ENCODE results near the gene NDRG3.
"Not testable (repeated sequence)": the region's sequence is repeated elsewhere in the genome, so short reads cannot be mapped to it uniquely, and the experiment has no call there.

The NDRG3 gene

DNA sequence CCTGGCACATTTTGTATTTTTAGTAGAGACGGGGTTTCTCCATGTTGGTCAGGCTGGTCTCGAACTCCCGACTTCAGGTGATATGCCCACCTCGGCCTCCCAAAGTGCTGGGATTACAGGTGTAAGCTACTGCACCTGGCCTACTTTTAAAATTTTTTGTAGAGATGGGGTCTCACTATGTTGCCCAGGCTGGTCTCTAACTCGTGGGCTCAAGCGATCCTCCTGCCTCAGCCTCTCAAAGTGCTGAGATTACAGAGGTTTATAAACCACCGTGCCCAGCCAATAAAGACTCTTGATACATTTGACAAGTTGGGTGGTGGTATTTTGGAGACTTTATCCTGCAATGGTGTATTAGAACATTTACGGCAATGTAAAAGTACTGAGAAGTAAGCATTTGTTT is 70.3 kb downstream of the NDRG3 start:
- not testable (repeated sequence) for H3K4ac ChIP-seq (ENCODE audit: low read length); H3K4me2 ChIP-seq (ENCODE audit: insufficient read depth, low read length, poor library complexity, severe bottlenecking); H3K4me3 ChIP-seq (ENCODE audit: low read length in 2 of 2); H3K9me3 ChIP-seq (replicated peaks in 1 of 2; ENCODE audit: control insufficient read depth in 2 of 2, insufficient read depth in 1 of 2, low read depth in 1 of 2, low read length in 2 of 2); H3K18ac ChIP-seq (ENCODE audit: low read length); DNase-seq (ENCODE audit: low spot score); H2BK12ac ChIP-seq (ENCODE audit: low read length); H3K4me1 ChIP-seq (ENCODE audit: control insufficient read depth in 2 of 2, insufficient read depth in 1 of 2, low read depth in 1 of 2, low read length in 2 of 2); H3K14ac ChIP-seq (ENCODE audit: low read length); H3K23ac ChIP-seq (ENCODE audit: low read depth, low read length, poor library complexity); H4K91ac ChIP-seq (ENCODE audit: low read depth, low read length, poor library complexity); H3K27ac ChIP-seq (replicated peaks; ENCODE audit: low read length); H2BK15ac ChIP-seq (ENCODE audit: low read length); H2BK120ac ChIP-seq (ENCODE audit: low read depth, low read length); H2AFZ ChIP-seq (ENCODE audit: low read length); H3K9ac ChIP-seq (ENCODE audit: low read depth, low read length, poor library complexity); H2BK5ac ChIP-seq (ENCODE audit: low read length); H3K79me1 ChIP-seq (ENCODE audit: low read depth, low read length); H4K8ac ChIP-seq (ENCODE audit: low read depth, low read length); H2AK5ac ChIP-seq (ENCODE audit: low read depth, low read length); H3K27me3 ChIP-seq (ENCODE audit: control insufficient read depth in 3 of 3, insufficient read depth in 3 of 3, low read depth in 1 of 3, low read length in 3 of 3)
- peaks cover 0 to 12% of the 10 kb centered on the region in 2 donors for H3K36me3 ChIP-seq (replicated peaks in 1 of 2; ENCODE audit: control insufficient read depth in 2 of 2, insufficient read depth in 2 of 2, low read length in 2 of 2)
- no CpG with 5 or more reads among the region's 8 CpGs for WGBS, 2 donors (ENCODE audit: extremely low coverage in 2 of 2, insufficient read length in 2 of 2, insufficient replicate concordance in 1 of 2)

- Histone ChIP-seq H3K36me3 (replicated peaks in 1 of 2; ENCODE audit: control insufficient read depth in 2 of 2, insufficient read depth in 2 of 2, low read length in 2 of 2) (peaks cover 0 to 6% of the 10 kb centered on the region in 2 donors), H4K8ac (ENCODE audit: low read depth, low read length) (no peak overlapping the region), H3K9me3 (replicated peaks in 1 of 2; ENCODE audit: control insufficient read depth in 2 of 2, insufficient read depth in 1 of 2, low read depth in 1 of 2, low read length in 2 of 2) (no peaks in the 10 kb centered on the region), H3K18ac (ENCODE audit: low read length) (no peak overlapping the region), H2AFZ (ENCODE audit: low read length) (no peak overlapping the region), H3K27me3 (ENCODE audit: control insufficient read depth in 3 of 3, insufficient read depth in 3 of 3, low read depth in 1 of 3, low read length in 3 of 3) (no peaks in the 10 kb centered on the region), H3K4ac (ENCODE audit: low read length) (no peak overlapping the region), H3K4me1 (ENCODE audit: control insufficient read depth in 2 of 2, insufficient read depth in 1 of 2, low read depth in 1 of 2, low read length in 2 of 2) (peaks cover 0 to 2% of the 10 kb centered on the region in 2 donors), H2BK15ac (ENCODE audit: low read length) (no peak overlapping the region), H2BK5ac (ENCODE audit: low read length) (no peak overlapping the region), H4K91ac (ENCODE audit: low read depth, low read length, poor library complexity) (no peak overlapping the region), H2BK12ac (ENCODE audit: low read length) (no peak overlapping the region), H2AK5ac (ENCODE audit: low read depth, low read length) (no peak overlapping the region), H2BK120ac (ENCODE audit: low read depth, low read length) (no peak overlapping the region), H3K27ac (replicated peaks; ENCODE audit: low read length) (no peak overlapping the region), H3K9ac (ENCODE audit: low read depth, low read length, poor library complexity) (no peak overlapping the region), H3K4me3 (ENCODE audit: low read length in 2 of 2) (no peak overlapping the region), H3K79me1 (ENCODE audit: low read depth, low read length) (no peaks in the 10 kb centered on the region), H3K14ac (ENCODE audit: low read length) (no peak overlapping the region), H3K23ac (ENCODE audit: low read depth, low read length, poor library complexity) (no peak overlapping the region), H3K4me2 (ENCODE audit: insufficient read depth, low read length, poor library complexity, severe bottlenecking) (no peak overlapping the region)
- DNase-seq (ENCODE audit: low spot score), result no peak
- no CpG with 5 or more reads among the region's 4 CpGs for WGBS, 2 donors (ENCODE audit: extremely low coverage in 2 of 2, insufficient read length in 2 of 2, insufficient replicate concordance in 1 of 2)
Observed at GRCh38 chr20:36672991-36673390, 72.9 kb downstream of the NDRG3 start.

DNA sequence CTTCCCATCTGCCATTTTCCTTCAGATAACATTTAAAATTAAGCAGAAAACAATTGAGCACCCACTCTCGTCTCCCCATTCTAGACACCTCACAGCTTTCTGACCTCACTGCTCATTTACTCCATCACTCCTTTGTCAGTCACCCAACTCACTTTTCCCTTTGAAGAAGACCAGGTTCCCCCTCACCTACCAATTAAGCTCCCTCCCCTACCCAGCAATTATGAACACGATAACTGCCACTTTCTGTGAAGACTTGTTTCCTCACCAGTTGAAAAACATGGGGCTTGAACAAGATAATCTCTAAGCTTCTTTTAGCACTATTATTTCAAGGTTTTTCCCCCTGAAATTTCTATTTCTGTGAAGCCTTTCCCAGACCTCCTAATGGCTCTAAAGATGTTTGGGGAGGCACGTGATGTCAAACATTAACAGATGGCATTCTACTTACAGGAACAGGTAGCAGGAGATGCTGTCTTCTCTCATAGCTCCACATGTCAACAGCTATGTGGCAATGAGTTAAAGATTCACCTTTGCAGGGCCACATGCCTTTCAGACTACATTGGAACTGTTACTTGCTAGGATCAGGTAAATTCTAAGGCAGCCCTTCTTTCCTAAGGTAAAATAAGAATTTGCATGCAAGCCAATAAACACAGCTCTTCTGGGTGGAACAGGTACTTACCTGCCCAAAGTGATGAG is 75.1 kb downstream of the NDRG3 start:
- Histone ChIP-seq H3K79me1 (ENCODE audit: low read depth, low read length) (no peaks in the 10 kb centered on the region), H3K27me3 (ENCODE audit: control insufficient read depth in 3 of 3, insufficient read depth in 3 of 3, low read depth in 1 of 3, low read length in 3 of 3) (no peaks in the 10 kb centered on the region), H2BK12ac (ENCODE audit: low read length) (no peak overlapping the region), H3K4me2 (ENCODE audit: insufficient read depth, low read length, poor library complexity, severe bottlenecking) (no peak overlapping the region), H3K23ac (ENCODE audit: low read depth, low read length, poor library complexity) (no peak overlapping the region), H3K4ac (ENCODE audit: low read length) (no peak overlapping the region), H3K9ac (ENCODE audit: low read depth, low read length, poor library complexity) (no peak overlapping the region), H3K14ac (ENCODE audit: low read length) (no peak overlapping the region), H4K8ac (ENCODE audit: low read depth, low read length) (no peak overlapping the region), H2AK5ac (ENCODE audit: low read depth, low read length) (no peak overlapping the region), H3K27ac (replicated peaks; ENCODE audit: low read length) (no peak overlapping the region), H2BK15ac (ENCODE audit: low read length) (no peak overlapping the region), H2AFZ (ENCODE audit: low read length) (no peak overlapping the region), H3K18ac (ENCODE audit: low read length) (no peak overlapping the region), H4K91ac (ENCODE audit: low read depth, low read length, poor library complexity) (no peak overlapping the region), H3K36me3 (replicated peaks in 1 of 2; ENCODE audit: control insufficient read depth in 2 of 2, insufficient read depth in 2 of 2, low read length in 2 of 2) (peaks cover 0 to 18% of the 10 kb centered on the region in 2 donors), H3K9me3 (replicated peaks in 1 of 2; ENCODE audit: control insufficient read depth in 2 of 2, insufficient read depth in 1 of 2, low read depth in 1 of 2, low read length in 2 of 2) (no peaks in the 10 kb centered on the region), H3K4me1 (ENCODE audit: control insufficient read depth in 2 of 2, insufficient read depth in 1 of 2, low read depth in 1 of 2, low read length in 2 of 2) (no peaks in the 10 kb centered on the region), H2BK5ac (ENCODE audit: low read length) (no peak overlapping the region), H3K4me3 (ENCODE audit: low read length in 2 of 2) (no peak overlapping the region), H2BK120ac (ENCODE audit: low read depth, low read length) (no peak overlapping the region)
- DNase-seq (ENCODE audit: low spot score), result no peak
- no CpG with 5 or more reads among the region's 3 CpGs for WGBS, 2 donors (ENCODE audit: extremely low coverage in 2 of 2, insufficient read length in 2 of 2, insufficient replicate concordance in 1 of 2)

- Histone ChIP-seq H3K18ac (ENCODE audit: low read length) (no peak overlapping the region), H3K27ac (replicated peaks; ENCODE audit: low read length) (no peak overlapping the region), H3K4me2 (ENCODE audit: insufficient read depth, low read length, poor library complexity, severe bottlenecking) (no peak overlapping the region), H4K8ac (ENCODE audit: low read depth, low read length) (no peak overlapping the region), H2AK5ac (ENCODE audit: low read depth, low read length) (no peak overlapping the region), H3K4me1 (ENCODE audit: control insufficient read depth in 2 of 2, insufficient read depth in 1 of 2, low read depth in 1 of 2, low read length in 2 of 2) (no peaks in the 10 kb centered on the region), H3K27me3 (ENCODE audit: control insufficient read depth in 3 of 3, insufficient read depth in 3 of 3, low read depth in 1 of 3, low read length in 3 of 3) (no peaks in the 10 kb centered on the region), H2BK120ac (ENCODE audit: low read depth, low read length) (no peak overlapping the region), H3K36me3 (replicated peaks in 1 of 2; ENCODE audit: control insufficient read depth in 2 of 2, insufficient read depth in 2 of 2, low read length in 2 of 2) (peaks cover 0 to 28% of the 10 kb centered on the region in 2 donors), H2BK15ac (ENCODE audit: low read length) (no peak overlapping the region), H2BK12ac (ENCODE audit: low read length) (no peak overlapping the region), H2AFZ (ENCODE audit: low read length) (no peak overlapping the region), H3K4me3 (ENCODE audit: low read length in 2 of 2) (no peak overlapping the region), H3K14ac (ENCODE audit: low read length) (no peak overlapping the region), H3K4ac (ENCODE audit: low read length) (no peak overlapping the region), H4K91ac (ENCODE audit: low read depth, low read length, poor library complexity) (no peak overlapping the region), H3K9me3 (replicated peaks in 1 of 2; ENCODE audit: control insufficient read depth in 2 of 2, insufficient read depth in 1 of 2, low read depth in 1 of 2, low read length in 2 of 2) (no peaks in the 10 kb centered on the region), H3K9ac (ENCODE audit: low read depth, low read length, poor library complexity) (no peak overlapping the region), H3K79me1 (ENCODE audit: low read depth, low read length) (no peaks in the 10 kb centered on the region), H2BK5ac (ENCODE audit: low read length) (no peak overlapping the region), H3K23ac (ENCODE audit: low read depth, low read length, poor library complexity) (no peak overlapping the region)
- DNase-seq (ENCODE audit: low spot score), result no peak
- no CpG with 5 or more reads among the region's 4 CpGs for WGBS, 2 donors (ENCODE audit: extremely low coverage in 2 of 2, insufficient read length in 2 of 2, insufficient replicate concordance in 1 of 2)
Observed at GRCh38 chr20:36666181-36666740, 79.6 kb downstream of the NDRG3 start.
